ENCODE results near the gene SLC4A5. TPM values are rescaled to one million over a fixed set of nuclear protein-coding genes. Genes with fewer than 3 reads are reported as not detected.

SLC4A5 gene
- total RNA-seq, 1 donor from 2014 or later, result 3.0 TPM

GRCh38 chr2:74275228-74275627 lies 68.0 kb downstream of the SLC4A5 start:
- peaks cover 2% of the 10 kb centered on the region for H3K36me3 Mint-ChIP-seq (ENCODE audit: low read depth)
- no peak overlapping the region for H3K27ac Mint-ChIP-seq (ENCODE audit: unreplicated experiment)
- no peak for DNase-seq (ENCODE audit: low read depth, low spot score)
- H3K9me3 Mint-ChIP-seq, result no peaks in the 10 kb centered on the region
- peaks cover 29% of the 10 kb centered on the region for H3K27me3 Mint-ChIP-seq (ENCODE audit: low read depth)
- TF ChIP-seq, protein P1, sequence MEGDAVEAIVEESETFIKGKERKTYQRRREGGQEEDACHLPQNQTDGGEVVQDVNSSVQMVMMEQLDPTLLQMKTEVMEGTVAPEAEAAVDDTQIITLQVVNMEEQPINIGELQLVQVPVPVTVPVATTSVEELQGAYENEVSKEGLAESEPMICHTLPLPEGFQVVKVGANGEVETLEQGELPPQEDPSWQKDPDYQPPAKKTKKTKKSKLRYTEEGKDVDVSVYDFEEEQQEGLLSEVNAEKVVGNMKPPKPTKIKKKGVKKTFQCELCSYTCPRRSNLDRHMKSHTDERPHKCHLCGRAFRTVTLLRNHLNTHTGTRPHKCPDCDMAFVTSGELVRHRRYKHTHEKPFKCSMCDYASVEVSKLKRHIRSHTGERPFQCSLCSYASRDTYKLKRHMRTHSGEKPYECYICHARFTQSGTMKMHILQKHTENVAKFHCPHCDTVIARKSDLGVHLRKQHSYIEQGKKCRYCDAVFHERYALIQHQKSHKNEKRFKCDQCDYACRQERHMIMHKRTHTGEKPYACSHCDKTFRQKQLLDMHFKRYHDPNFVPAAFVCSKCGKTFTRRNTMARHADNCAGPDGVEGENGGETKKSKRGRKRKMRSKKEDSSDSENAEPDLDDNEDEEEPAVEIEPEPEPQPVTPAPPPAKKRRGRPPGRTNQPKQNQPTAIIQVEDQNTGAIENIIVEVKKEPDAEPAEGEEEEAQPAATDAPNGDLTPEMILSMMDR (conservative IDR thresholded peaks at IDR 0.05), result no peak
- no peaks in the 10 kb centered on the region for H3K4me1 Mint-ChIP-seq
- H3K4me3 Mint-ChIP-seq, result no peak overlapping the region

DNA sequence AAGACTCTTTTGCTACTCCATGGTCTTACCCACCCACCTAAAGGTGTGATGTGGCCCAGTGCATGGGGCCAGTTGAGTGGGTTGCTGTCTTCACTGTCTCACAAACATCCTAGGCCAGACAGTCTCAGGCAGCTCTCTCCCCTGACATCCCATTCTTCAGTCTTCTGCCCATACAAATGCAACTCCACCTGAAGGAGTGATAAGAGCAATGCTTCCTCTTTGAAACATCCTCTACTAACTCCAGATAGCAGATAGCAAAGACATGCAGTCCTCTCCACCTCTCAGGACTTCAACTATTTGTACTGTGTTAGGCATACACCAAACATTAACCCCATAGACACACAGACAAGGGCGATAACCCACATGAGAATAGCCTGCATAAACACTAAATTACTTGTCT lies 73.5 kb downstream of the SLC4A5 start:
- Mint-ChIP-seq H3K4me3 (no peak overlapping the region), H3K27me3 (ENCODE audit: low read depth) (peaks cover 8% of the 10 kb centered on the region), H3K9me3 (no peaks in the 10 kb centered on the region), H3K4me1 (no peaks in the 10 kb centered on the region), H3K27ac (ENCODE audit: unreplicated experiment) (no peak overlapping the region), H3K36me3 (ENCODE audit: low read depth) (no peaks in the 10 kb centered on the region)
- no peak for DNase-seq (ENCODE audit: low read depth, low spot score)
- TF ChIP-seq, protein P1 (conservative IDR thresholded peaks at IDR 0.05), result no peak

GRCh38 chr2:74267068-74267467 lies 76.1 kb downstream of the SLC4A5 start:
- H3K4me3 Mint-ChIP-seq, result no peak overlapping the region
- TF ChIP-seq, protein P1 (conservative IDR thresholded peaks at IDR 0.05), result peak; percentile 52
- H3K4me1 Mint-ChIP-seq, result no peaks in the 10 kb centered on the region
- H3K27ac Mint-ChIP-seq (ENCODE audit: unreplicated experiment), result no peak overlapping the region
- no peak for DNase-seq (ENCODE audit: low read depth, low spot score)
- no peaks in the 10 kb centered on the region for H3K9me3 Mint-ChIP-seq
- H3K36me3 Mint-ChIP-seq (ENCODE audit: low read depth), result no peaks in the 10 kb centered on the region
- H3K27me3 Mint-ChIP-seq (ENCODE audit: low read depth), result peaks cover 8% of the 10 kb centered on the region

DNA sequence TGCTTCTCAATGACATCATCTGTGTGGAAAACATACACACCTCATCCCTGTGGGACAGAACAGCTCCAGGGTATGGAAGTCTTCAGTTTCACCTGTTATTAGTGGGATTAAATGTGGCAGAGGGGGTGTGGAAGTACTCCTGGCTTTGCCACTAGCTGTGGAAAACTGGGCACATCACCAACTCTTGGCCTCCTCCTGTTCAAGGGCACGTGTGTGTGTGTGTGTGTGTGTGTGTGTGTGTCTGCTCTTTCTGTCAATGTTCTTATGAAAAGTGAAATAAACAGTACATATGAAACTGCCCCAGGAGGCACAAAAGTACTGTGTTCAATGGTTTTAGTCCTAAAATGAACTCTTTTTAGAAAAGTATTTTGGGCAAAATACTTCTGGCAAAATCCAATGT lies 78.9 kb downstream of the SLC4A5 start:
- TF ChIP-seq, protein P1 (conservative IDR thresholded peaks at IDR 0.05), result no peak
- H3K27ac Mint-ChIP-seq (ENCODE audit: unreplicated experiment), result no peak overlapping the region
- no peak for DNase-seq (ENCODE audit: low read depth, low spot score)

GRCh38 chr2:74262681-74263080 lies 80.5 kb downstream of the SLC4A5 start:
- no peak overlapping the region for H3K4me3 Mint-ChIP-seq
- TF ChIP-seq, protein P1 (conservative IDR thresholded peaks at IDR 0.05), result no peak
- H3K4me1 Mint-ChIP-seq, result peaks cover 9% of the 10 kb centered on the region
- H3K36me3 Mint-ChIP-seq (ENCODE audit: low read depth), result no peaks in the 10 kb centered on the region
- no peaks in the 10 kb centered on the region for H3K27me3 Mint-ChIP-seq (ENCODE audit: low read depth)
- H3K9me3 Mint-ChIP-seq, result no peaks in the 10 kb centered on the region
- no peak for DNase-seq (ENCODE audit: low read depth, low spot score)
- H3K27ac Mint-ChIP-seq (ENCODE audit: unreplicated experiment), result no peak overlapping the region

More for the DNA sequence above, 78.9 kb downstream of the SLC4A5 start:
- peaks cover 9% of the 10 kb centered on the region for H3K4me1 Mint-ChIP-seq
- no peaks in the 10 kb centered on the region for H3K36me3 Mint-ChIP-seq (ENCODE audit: low read depth)
- H3K27me3 Mint-ChIP-seq (ENCODE audit: low read depth), result peaks cover 4% of the 10 kb centered on the region
- H3K4me3 Mint-ChIP-seq, result no peak overlapping the region
- H3K9me3 Mint-ChIP-seq, result no peaks in the 10 kb centered on the region
